Glomerular endothelial cell (primary cell): ENCODE data around the gene EFHC2. TPM values are rescaled to one million over a fixed set of nuclear protein-coding genes. Genes with fewer than 3 reads are reported as not detected.

Experiments
- DNase-seq: peaks from one replicate; pipeline ENCODE4 v3.0.0-alpha.2; 2011; ENCODE audit warnings: low read depth, low spot score; ENCODE audit errors: extremely low read depth
- total RNA-seq: library from RNA; depleted of rRNA; stranded (reverse); fragments of >200 nt; gene quantifications from 2 replicates; pipeline ENCODE4 v1.2.3, GENCODE V29; 2015

The EFHC2 gene
- total RNA-seq, result 0.10 TPM in 1 of 2 replicates, not detected in the other

GRCh38 chrX:44343412-44344141 is at the start of gene EFHC2:
TSS of gene EFHC2 (minus strand) at chrX:44343672. CDS start at chrX:44343588, 84 bp downstream.
- no peak for DNase-seq

- DNase-seq, result no peak
Measured at GRCh38 chrX:44392767-44393166, 49.3 kb upstream of the EFHC2 start.

GRCh38 chrX:44384688-44385338 is 41.3 kb upstream of the EFHC2 start:
- no peak for DNase-seq

- no peak for DNase-seq
Measured at GRCh38 chrX:44382871-44383270, 39.4 kb upstream of the EFHC2 start.

- no peak for DNase-seq
Measured at GRCh38 chrX:44352758-44353157, 9.3 kb upstream of the EFHC2 start.

GRCh38 chrX:44349561-44349960 is 6.1 kb upstream of the EFHC2 start:
- DNase-seq, result no peak

- DNase-seq, result no peak
Measured at GRCh38 chrX:44344687-44345086, 1.2 kb upstream of the EFHC2 start.

GRCh38 chrX:44344194-44344593 is 722 bp upstream of the EFHC2 start:
- no peak for DNase-seq

- no peak for DNase-seq
Measured at GRCh38 chrX:44342866-44343265, 606 bp downstream of the EFHC2 start.

GRCh38 chrX:44338361-44338760 is 5.1 kb downstream of the EFHC2 start:
- no peak for DNase-seq

- no peak for DNase-seq
Measured at GRCh38 chrX:44332437-44332836, 11.0 kb downstream of the EFHC2 start.

GRCh38 chrX:44330227-44330626 is 13.2 kb downstream of the EFHC2 start:
- no peak for DNase-seq

GRCh38 chrX:44319550-44319949 is 23.9 kb downstream of the EFHC2 start:
- no peak for DNase-seq

GRCh38 chrX:44317181-44317580 is 26.3 kb downstream of the EFHC2 start:
- DNase-seq, result no peak

- no peak for DNase-seq
Measured at GRCh38 chrX:44314808-44315207, 28.7 kb downstream of the EFHC2 start.

GRCh38 chrX:44314259-44314734 is 29.2 kb downstream of the EFHC2 start:
- no peak for DNase-seq

- no peak for DNase-seq
Measured at GRCh38 chrX:44312421-44312820, 31.1 kb downstream of the EFHC2 start.

- DNase-seq, result no peak
Measured at GRCh38 chrX:44310227-44310626, 33.2 kb downstream of the EFHC2 start.

- DNase-seq, result no peak
Measured at GRCh38 chrX:44308869-44309268, 34.6 kb downstream of the EFHC2 start.

GRCh38 chrX:44306356-44306755 is 37.1 kb downstream of the EFHC2 start:
- DNase-seq, result no peak

GRCh38 chrX:44305921-44306320 is 37.6 kb downstream of the EFHC2 start:
- no peak for DNase-seq

GRCh38 chrX:44303119-44303518 is 40.4 kb downstream of the EFHC2 start:
- DNase-seq, result no peak
